SK-N-SH (cell line): ENCODE data around the gene SRRM1. TPM values are rescaled to one million over a fixed set of nuclear protein-coding genes. Genes with fewer than 3 reads are reported as not detected.

ENCODE experiments used
- CTCF ChIA-PET: fragments of 300-600, 350-600 bp; formaldehyde crosslinking; extraction: SDS; loops from one replicate; lab custom pipeline; 2021; lab: Yijun Ruan, JAX
- POLR2A ChIA-PET: fragments of 350-600 bp; sonication (Branson Sonifier 250); formaldehyde crosslinking; extraction: SDS; loops from one replicate; lab custom pipeline; 2020; ENCODE audit warnings: antibody characterized with exemption, inconsistent platforms; lab: Yijun Ruan, JAX
- DNase-seq: peaks from one replicate; pipeline ENCODE4 v3.0.0; 2012
- H2AFZ ChIP-seq: fragments of 200-600 bp; sonication (generic); 2 replicates; pipeline ENCODE4 v1.8.1; 2016; ENCODE audit warnings: antibody characterized with exemption, mild to moderate bottlenecking, low read depth
- H3F3A ChIP-seq: fragments of 200-600 bp; sonication (generic); replicated peaks from 2 replicates; pipeline ENCODE3; 2016; ENCODE audit warnings: antibody characterized with exemption, mild to moderate bottlenecking; ENCODE audit not compliant: insufficient read depth
- H3K27ac ChIP-seq, 2 experiments: fragments of 200-500 bp in 1 of 2; fragments of 200-600 bp in 1 of 2; sonication (Bioruptor generic) in 1 of 2; sonication (generic), shearing (Covaris generic) in 1 of 2; 2 replicates each; pipeline versions ENCODE4 v1.5.1 to v1.6.1; 2014 to 2016; ENCODE audit warnings: low read depth in 2 of 2, inconsistent platforms in 1 of 2, low read length in 1 of 2, mild to moderate bottlenecking in 1 of 2, mixed read lengths in 1 of 2
- H3K27me3 ChIP-seq: fragments of 200-600 bp; sonication (generic), shearing (Covaris generic); 2 replicates; pipeline ENCODE4 v1.6.1; 2016; ENCODE audit warnings: mixed run types; ENCODE audit not compliant: insufficient read depth
- H3K36me3 ChIP-seq, 2 experiments: fragments of 200-500 bp in 1 of 2; fragments of 200-600 bp in 1 of 2; sonication (Bioruptor generic) in 1 of 2; sonication (generic) in 1 of 2; replicated peaks in 1 of 2; 2 replicates each; pipeline versions ENCODE3 to v1.5.1; 2014 to 2016; ENCODE audit warnings: low read length in 1 of 2, mild to moderate bottlenecking in 1 of 2; ENCODE audit not compliant: insufficient read depth in 2 of 2, control insufficient read depth in 1 of 2
- H3K4me1 ChIP-seq, 2 experiments: fragments of 200-500 bp in 1 of 2; fragments of 200-600 bp in 1 of 2; sonication (Bioruptor generic) in 1 of 2; sonication (generic), shearing (Covaris generic) in 1 of 2; 2 replicates each; pipeline versions ENCODE4 v1.5.1 to v1.6.1; 2014 to 2016; ENCODE audit warnings: low read depth in 1 of 2, low read length in 1 of 2, mixed run types in 1 of 2; ENCODE audit not compliant: insufficient read depth in 2 of 2, control insufficient read depth in 1 of 2
- H3K4me2 ChIP-seq: fragments of 200-600 bp; sonication (generic), shearing (Covaris generic); 2 replicates; pipeline ENCODE4 v1.6.1; 2017; ENCODE audit warnings: mixed run types
- H3K4me3 ChIP-seq, 2 experiments: fragments of 200-500 bp in 1 of 2; fragments of 200-600 bp in 1 of 2; sonication (Bioruptor generic) in 1 of 2; sonication (generic), shearing (Covaris generic) in 1 of 2; 2 replicates each; pipeline versions ENCODE4 v1.5.1 to v1.8.1; 2014 to 2016; ENCODE audit warnings: low read depth in 2 of 2, inconsistent platforms in 1 of 2, low read length in 1 of 2, mild to moderate bottlenecking in 1 of 2, mixed read lengths in 1 of 2, moderate library complexity in 1 of 2
- H3K79me2 ChIP-seq: fragments of 200-600 bp; sonication (generic); 2 replicates; pipeline ENCODE4 v1.8.1; 2017; ENCODE audit warnings: mild to moderate bottlenecking; ENCODE audit not compliant: insufficient read depth
- H3K9ac ChIP-seq: fragments of 200-600 bp; sonication (generic); 2 replicates; pipeline ENCODE4 v1.6.1; 2017; ENCODE audit warnings: mixed run types
- H3K9me2 ChIP-seq: fragments of 200-600 bp; sonication (generic); 2 replicates; pipeline ENCODE4 v1.6.1; 2017; ENCODE audit warnings: mixed run types
- H3K9me3 ChIP-seq: fragments of 200-600 bp; sonication (generic); 2 replicates; pipeline ENCODE4 v1.6.1; 2017; ENCODE audit warnings: mixed run types, mild to moderate bottlenecking, moderate library complexity
- H4K20me1 ChIP-seq: fragments of 200-600 bp; sonication (generic); 2 replicates; pipeline ENCODE4 v1.6.1; 2017; ENCODE audit warnings: mild to moderate bottlenecking, mixed run types; ENCODE audit not compliant: insufficient read depth
- CHD2 ChIP-seq: fragments of 150-350 bp; IDR thresholded peaks from 2 replicates; pipeline ENCODE4 v1.6.1; 2018; ENCODE audit warnings: low read length; ENCODE audit not compliant: partially characterized antibody
- ELF1 ChIP-seq: IDR thresholded peaks from 2 replicates; pipeline ENCODE4 v1.4.0; 2012
- EP300 ChIP-seq, 2 experiments: IDR thresholded peaks; 2 replicates each; pipeline versions ENCODE4 v1.4.0 to v1.6.1; 2012; ENCODE audit warnings: borderline replicate concordance in 1 of 2, low read depth in 1 of 2, low read length in 1 of 2
- EZH2phosphoT487 ChIP-seq: fragments of 200-600 bp; sonication (generic); IDR thresholded peaks from 2 replicates; pipeline ENCODE4 v1.6.1; 2017; ENCODE audit warnings: low read depth, mixed run types, mild to moderate bottlenecking, antibody characterized with exemption, moderate library complexity, borderline replicate concordance
- FOSL2 ChIP-seq: IDR thresholded peaks from 2 replicates; pipeline ENCODE4 v1.4.0; 2012; ENCODE audit warnings: low read depth, mild to moderate bottlenecking, moderate library complexity, borderline replicate concordance
- FOXJ3 ChIP-seq: sonication (generic); formaldehyde crosslinking; IDR thresholded peaks from 2 replicates; pipeline ENCODE4 v1.5.1; 2020; ENCODE audit warnings: mild to moderate bottlenecking, missing genetic modification reagents
- FOXM1 ChIP-seq: IDR thresholded peaks from 2 replicates; pipeline ENCODE4 v1.4.0; 2012; ENCODE audit warnings: low read depth, mild to moderate bottlenecking
- GABPA ChIP-seq: IDR thresholded peaks from 2 replicates; pipeline ENCODE4 v1.4.0; 2012; ENCODE audit warnings: low read depth, mild to moderate bottlenecking
- JUND ChIP-seq: IDR thresholded peaks from 2 replicates; pipeline ENCODE4 v1.4.0; 2012
- MEF2A ChIP-seq: IDR thresholded peaks from 2 replicates; pipeline ENCODE4 v1.4.0; 2012; ENCODE audit warnings: low read depth, borderline replicate concordance
- MXI1 ChIP-seq: IDR thresholded peaks from 2 replicates; pipeline ENCODE4 v1.6.1; 2012; ENCODE audit warnings: mild to moderate bottlenecking, low read depth, low read length, improper control_type of control experiment
- NFIC ChIP-seq: IDR thresholded peaks from 2 replicates; pipeline ENCODE4 v1.4.0; 2012; ENCODE audit warnings: borderline replicate concordance
- NRF1 ChIP-seq: IDR thresholded peaks from 2 replicates; pipeline ENCODE4 v1.6.1; 2012; ENCODE audit warnings: low read depth, mild to moderate bottlenecking, low read length
- POLR2AphosphoS5 ChIP-seq: IDR thresholded peaks from 2 replicates; pipeline ENCODE4 v1.6.1; 2012; ENCODE audit warnings: low read depth, low read length
- RAD21 ChIP-seq: IDR thresholded peaks from 2 replicates; pipeline ENCODE4 v1.6.1; 2012; ENCODE audit warnings: mild to moderate bottlenecking, low read length
- RCOR1 ChIP-seq: fragments of 150-350 bp; IDR thresholded peaks from 2 replicates; pipeline ENCODE4 v1.6.1; 2017; ENCODE audit warnings: antibody characterized with exemption, low read length
- RXRA ChIP-seq: IDR thresholded peaks from 2 replicates; pipeline ENCODE4 v1.4.0; 2012; ENCODE audit warnings: low read depth, mild to moderate bottlenecking, borderline replicate concordance
- TAF1 ChIP-seq: IDR thresholded peaks from 2 replicates; pipeline ENCODE4 v1.6.1; 2012; ENCODE audit warnings: low read depth, mild to moderate bottlenecking, low read length, moderate library complexity, borderline replicate concordance
- TCF12 ChIP-seq: IDR thresholded peaks from 2 replicates; pipeline ENCODE4 v1.4.0; 2012
- TEAD4 ChIP-seq: IDR thresholded peaks from 2 replicates; pipeline ENCODE4 v1.4.0; 2012; ENCODE audit warnings: mild to moderate bottlenecking, borderline replicate concordance; ENCODE audit not compliant: insufficient read depth
- YY1 ChIP-seq: IDR thresholded peaks from 2 replicates; pipeline ENCODE4 v1.4.0; 2012; ENCODE audit warnings: low read depth, mild to moderate bottlenecking
- WGBS: methylation state at CpG from one replicate; pipeline ENCODE4 v1.1.6; 2017; ENCODE audit warnings: low lambda C conversion rate; 5-methylcytosine and 5-hydroxymethylcytosine counted together
- polyA plus RNA-seq, 3 experiments: library from polyadenylated mRNA; depleted of rRNA; stranded (reverse); fragments of >200 nt; gene quantifications; 2 replicates each; pipeline ENCODE4 v1.2.3, GENCODE V29; 2012
- TF ChIP-seq, protein P1 (sequence below): IDR thresholded peaks from 2 replicates; pipeline ENCODE4 v1.4.0; 2012; ENCODE audit warnings: low read depth
- TF ChIP-seq, protein P2 (sequence below): fragments of 150-350 bp; IDR thresholded peaks from 2 replicates; pipeline ENCODE4 v1.6.1; 2016; ENCODE audit warnings: mild to moderate bottlenecking, low read depth, low read length
- TF ChIP-seq, protein P3 (sequence below): IDR thresholded peaks from 2 replicates; pipeline ENCODE4 v1.4.0; 2012; ENCODE audit warnings: low read depth, borderline replicate concordance
- TF ChIP-seq, protein P4 (sequence below): IDR thresholded peaks from 2 replicates; pipeline ENCODE4; 2012

Gene SRRM1
- polyA plus RNA-seq, 1 of the 3 experiments (the other 2 are of a cell fraction) = 52.3 TPM

DNA sequence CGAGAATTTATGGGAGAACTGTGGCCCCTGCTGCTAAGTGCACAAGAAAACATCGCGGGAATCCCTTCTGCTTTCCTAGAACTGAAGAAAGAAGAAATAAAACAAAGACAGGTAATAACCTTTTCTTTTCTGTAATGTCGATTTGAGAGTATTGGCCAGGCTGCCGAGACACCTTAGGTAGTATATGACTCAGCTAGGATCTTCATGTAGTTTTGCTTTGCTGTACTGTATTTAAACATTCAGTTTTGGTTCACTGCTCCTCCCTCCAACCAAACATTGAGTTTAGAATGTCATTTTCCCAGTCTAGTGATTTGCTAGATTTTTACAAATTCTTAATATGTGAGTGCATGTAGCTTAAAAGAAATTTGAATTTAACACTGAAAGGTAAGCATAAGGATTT, 5.8 kb downstream of the SRRM1 start:
- CTCF ChIA-PET = interaction anchor here (1.9 kb wide), 1 partner anchor 40 kb away, joined by 5 read pairs; no protein-coding TSS in a partner anchor
- Histone ChIP-seq H3K9me3 (no peaks in the 10 kb centered on the region), H3F3A (peaks cover 26% of the 10 kb centered on the region), H3K79me2 (peaks cover 86% of the 10 kb centered on the region), H3K4me1 (peaks cover 8 to 15% of the 10 kb centered on the region in 2 experiments; a peak in 3 of 4 replicates), H3K27me3 (no peaks in the 10 kb centered on the region), H3K4me3 (no peak overlapping the region), H3K36me3 (peaks cover 80 to 88% of the 10 kb centered on the region in 2 experiments), H2AFZ (no peak overlapping the region), H3K9ac (no peak overlapping the region), H4K20me1 (peaks cover 29% of the 10 kb centered on the region), H3K9me2 (no peaks in the 10 kb centered on the region)
- POLR2A ChIA-PET = no interaction called here
- no peak for DNase-seq
- 98% methylated on average over 5 of the region's 5 CpGs for WGBS
- no peak for TF ChIP-seq GABPA
- no peak for TF ChIP-seq FOSL2
- no peak for TF ChIP-seq RXRA
- TF ChIP-seq, protein P1, sequence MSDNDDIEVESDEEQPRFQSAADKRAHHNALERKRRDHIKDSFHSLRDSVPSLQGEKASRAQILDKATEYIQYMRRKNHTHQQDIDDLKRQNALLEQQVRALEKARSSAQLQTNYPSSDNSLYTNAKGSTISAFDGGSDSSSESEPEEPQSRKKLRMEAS = no peak
- no peak for TF ChIP-seq MXI1
- TF ChIP-seq EP300 (IDR thresholded peaks at IDR 0.05; ENCODE audit: borderline replicate concordance in 1 of 2, low read depth in 1 of 2, low read length in 1 of 2) = no peak
- TF ChIP-seq POLR2AphosphoS5 = no peak
- TF ChIP-seq EZH2phosphoT487 = no peak
- no peak for TF ChIP-seq FOXJ3 (CRISPR knock-in tag)
- no peak for TF ChIP-seq YY1
- TF ChIP-seq RAD21 = no peak
- no peak for TF ChIP-seq TAF1
- TF ChIP-seq TCF12 = no peak
- TF ChIP-seq, all 33 proteins: peak for 0
- no peak overlapping the region for H3K27ac ChIP-seq
- no peak overlapping the region for H3K4me2 ChIP-seq

DNA sequence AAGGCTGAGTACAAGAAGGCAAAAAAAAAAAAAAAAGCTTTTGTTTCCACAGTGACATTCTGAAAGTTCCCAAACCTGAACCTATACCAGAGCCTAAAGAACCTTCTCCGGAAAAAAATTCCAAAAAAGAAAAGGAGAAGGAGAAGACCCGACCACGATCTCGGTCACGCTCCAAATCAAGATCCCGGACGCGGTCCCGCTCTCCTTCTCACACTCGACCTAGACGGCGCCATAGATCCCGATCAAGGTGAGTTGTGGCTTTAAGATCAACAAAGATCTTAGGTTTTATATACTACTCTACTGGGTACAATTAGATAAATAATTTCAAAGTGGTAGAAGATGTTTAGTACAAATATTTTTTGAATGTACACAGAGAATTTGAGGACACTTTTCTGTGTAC, 9.3 kb downstream of the SRRM1 start:
- peaks cover 41% of the 10 kb centered on the region for H3F3A ChIP-seq
- no peak overlapping the region for H3K4me3 ChIP-seq
- H3K4me1 ChIP-seq = no peaks in the 10 kb centered on the region
- peaks cover under 1% of the 10 kb centered on the region; the same call in 1 of the 2 replicates for H4K20me1 ChIP-seq
- no peak overlapping the region for H3K27ac ChIP-seq
- no peaks in the 10 kb centered on the region for H3K9me2 ChIP-seq
- 98% methylated on average over 13 of the region's 13 CpGs for WGBS
- peaks cover 86% of the 10 kb centered on the region for H3K79me2 ChIP-seq
- ChIA-PET CTCF (no interaction called here), POLR2A (no interaction called here)
- TF ChIP-seq RAD21 (no peak), FOXM1 (no peak), CHD2 (no peak), RCOR1 (no peak), TEAD4 (no peak), MEF2A (no peak), FOSL2 (no peak), NFIC (no peak), EP300 (IDR thresholded peaks at IDR 0.05; ENCODE audit: borderline replicate concordance in 1 of 2, low read depth in 1 of 2, low read length in 1 of 2) (no peak), JUND (no peak), RXRA (no peak), NRF1 (no peak), ELF1 (no peak)
- TF ChIP-seq, protein P2, sequence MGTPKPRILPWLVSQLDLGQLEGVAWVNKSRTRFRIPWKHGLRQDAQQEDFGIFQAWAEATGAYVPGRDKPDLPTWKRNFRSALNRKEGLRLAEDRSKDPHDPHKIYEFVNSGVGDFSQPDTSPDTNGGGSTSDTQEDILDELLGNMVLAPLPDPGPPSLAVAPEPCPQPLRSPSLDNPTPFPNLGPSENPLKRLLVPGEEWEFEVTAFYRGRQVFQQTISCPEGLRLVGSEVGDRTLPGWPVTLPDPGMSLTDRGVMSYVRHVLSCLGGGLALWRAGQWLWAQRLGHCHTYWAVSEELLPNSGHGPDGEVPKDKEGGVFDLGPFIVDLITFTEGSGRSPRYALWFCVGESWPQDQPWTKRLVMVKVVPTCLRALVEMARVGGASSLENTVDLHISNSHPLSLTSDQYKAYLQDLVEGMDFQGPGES = no peak
- TF ChIP-seq, protein P3, sequence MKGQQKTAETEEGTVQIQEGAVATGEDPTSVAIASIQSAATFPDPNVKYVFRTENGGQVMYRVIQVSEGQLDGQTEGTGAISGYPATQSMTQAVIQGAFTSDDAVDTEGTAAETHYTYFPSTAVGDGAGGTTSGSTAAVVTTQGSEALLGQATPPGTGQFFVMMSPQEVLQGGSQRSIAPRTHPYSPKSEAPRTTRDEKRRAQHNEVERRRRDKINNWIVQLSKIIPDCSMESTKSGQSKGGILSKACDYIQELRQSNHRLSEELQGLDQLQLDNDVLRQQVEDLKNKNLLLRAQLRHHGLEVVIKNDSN = no peak
- TF ChIP-seq, protein P4, sequence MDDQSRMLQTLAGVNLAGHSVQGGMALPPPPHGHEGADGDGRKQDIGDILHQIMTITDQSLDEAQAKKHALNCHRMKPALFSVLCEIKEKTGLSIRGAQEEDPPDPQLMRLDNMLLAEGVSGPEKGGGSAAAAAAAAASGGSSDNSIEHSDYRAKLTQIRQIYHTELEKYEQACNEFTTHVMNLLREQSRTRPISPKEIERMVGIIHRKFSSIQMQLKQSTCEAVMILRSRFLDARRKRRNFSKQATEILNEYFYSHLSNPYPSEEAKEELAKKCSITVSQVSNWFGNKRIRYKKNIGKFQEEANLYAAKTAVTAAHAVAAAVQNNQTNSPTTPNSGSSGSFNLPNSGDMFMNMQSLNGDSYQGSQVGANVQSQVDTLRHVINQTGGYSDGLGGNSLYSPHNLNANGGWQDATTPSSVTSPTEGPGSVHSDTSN = no peak
- DNase-seq = no peak
- no peak overlapping the region for H3K4me2 ChIP-seq
- H2AFZ ChIP-seq = no peak overlapping the region
- H3K27me3 ChIP-seq = no peaks in the 10 kb centered on the region
- H3K9ac ChIP-seq = no peak overlapping the region
- peaks cover 90 to 99% of the 10 kb centered on the region in 2 experiments for H3K36me3 ChIP-seq
- no peaks in the 10 kb centered on the region for H3K9me3 ChIP-seq
